Dermis blood vessel endothelial cell (primary cell): ENCODE data around the gene NOSIP. TPM values are rescaled to one million over a fixed set of nuclear protein-coding genes. Genes with fewer than 3 reads are reported as not detected.

Source experiments
- total RNA-seq: library from RNA; depleted of rRNA; stranded (reverse); fragments of >200 nt; gene quantifications from 2 replicates; pipeline ENCODE4 v1.2.3, GENCODE V29; 2014

The NOSIP gene
- total RNA-seq, 1 donor from 2014 or later: 98.7 TPM

Other genes starting within 250 kb of the NOSIP start
- not detected in 2 replicates for gene CD37, start 245.2 kb downstream of the NOSIP start, total RNA-seq
- gene TEAD2, start 218.1 kb downstream of the NOSIP start, total RNA-seq: 74.7 and 101 TPM in 2 replicates
- 0.33 TPM in 1 of 2 replicates, not detected in the other for gene DKKL1, start 216.7 kb downstream of the NOSIP start, total RNA-seq
- not detected in 2 replicates for gene KASH5, start 192.3 kb downstream of the NOSIP start, total RNA-seq
- not detected in 2 replicates for gene PTH2, start 157.1 kb downstream of the NOSIP start, total RNA-seq
- gene GFY, start 155.2 kb downstream of the NOSIP start, total RNA-seq: not detected in 2 replicates
- 0.17 and 0.42 TPM in 2 replicates for gene SLC17A7, start 139.0 kb downstream of the NOSIP start, total RNA-seq
- gene PIH1D1, start 128.7 kb downstream of the NOSIP start, total RNA-seq: 143 and 169 TPM in 2 replicates
- 55.3 and 82.5 TPM in 2 replicates for gene ALDH16A1, start 127.3 kb downstream of the NOSIP start, total RNA-seq
- 1.2 and 1.6 TPM in 2 replicates for gene FLT3LG, start 106.3 kb downstream of the NOSIP start, total RNA-seq
- 2,583 and 3,504 TPM in 2 replicates for gene RPL13A, start 92.9 kb downstream of the NOSIP start, total RNA-seq
- 2,205 and 5,498 TPM in 2 replicates for gene RPS11, start 84.1 kb downstream of the NOSIP start, total RNA-seq
- 77.9 and 241 TPM in 2 replicates for gene FCGRT, start 67.9 kb downstream of the NOSIP start, total RNA-seq
- gene RCN3, start 52.6 kb downstream of the NOSIP start, total RNA-seq: 6.7 and 24.8 TPM in 2 replicates
- gene PRRG2, start 760 bp upstream of the NOSIP start, total RNA-seq: 6.1 and 7.5 TPM in 2 replicates
- gene PRR12, start 10.6 kb upstream of the NOSIP start, total RNA-seq: 2.4 and 4.8 TPM in 2 replicates
- gene RRAS, start 59.6 kb upstream of the NOSIP start, total RNA-seq: 24.3 and 28.6 TPM in 2 replicates
- gene SCAF1, start 61.7 kb upstream of the NOSIP start, total RNA-seq: 11.9 and 26.5 TPM in 2 replicates
- gene IRF3, start 85.3 kb upstream of the NOSIP start, total RNA-seq: 47.3 and 79.9 TPM in 2 replicates
- gene BCL2L12, start 85.4 kb upstream of the NOSIP start, total RNA-seq: 3.1 and 9.2 TPM in 2 replicates
- 282 and 338 TPM in 2 replicates for gene PRMT1, start 96.7 kb upstream of the NOSIP start, total RNA-seq
- gene ADM5, start 109.0 kb upstream of the NOSIP start, total RNA-seq: 0.70 and 1.5 TPM in 2 replicates
- 19.1 and 19.5 TPM in 2 replicates for gene CPT1C, start 110.6 kb upstream of the NOSIP start, total RNA-seq
- gene TSKS, start 182.8 kb upstream of the NOSIP start, total RNA-seq: 0.17 TPM in 1 of 2 replicates, not detected in the other
- 52.1 and 129 TPM in 2 replicates for gene AP2A1, start 186.4 kb upstream of the NOSIP start, total RNA-seq
- 19.2 and 22.4 TPM in 2 replicates for gene FUZ, start 232.7 kb upstream of the NOSIP start, total RNA-seq
- gene MED25, start 237.7 kb upstream of the NOSIP start, total RNA-seq: 13.4 and 34.4 TPM in 2 replicates